Gastrocnemius medialis (tissue), 4 donors: ENCODE results near the gene ADAM12.

Source experiments
- CTCF ChIP-seq, 5 experiments: fragments of 450-650 bp in 3 of 5; fragments of 200-600 bp in 2 of 5; sonication (generic) in 2 of 5; IDR thresholded peaks in 4 of 5; conservative IDR thresholded peaks in 1 of 5; 1 replicate in 4 of 5; 2 replicates in 1 of 5; pipeline ENCODE4 v1.5.1; 2016 to 2019; ENCODE audit warnings: antibody characterized with exemption in 5 of 5, mild to moderate bottlenecking in 3 of 5, moderate library complexity in 3 of 5
- POLR2A ChIP-seq, 2 donors: fragments of 450-650 bp; IDR thresholded peaks; one replicate each; pipeline ENCODE4 v1.6.1; 2017; ENCODE audit warnings: antibody characterized with exemption in 2 of 2, mild to moderate bottlenecking in 2 of 2, moderate library complexity in 2 of 2

GRCh38 chr10:126402721-126403695 is 14.7 kb upstream of the ADAM12 start:
- TF ChIP-seq CTCF (IDR thresholded peaks at IDR 0.05 in 4 of 5, conservative IDR thresholded peaks at IDR 0.05 in 1 of 5): no peak
- no peak for TF ChIP-seq POLR2A (IDR thresholded peaks at IDR 0.05)
